GM06990 (cell line): ENCODE results near the gene KDM8.

ENCODE experiments used
- DNase-seq: peaks from one replicate; pipeline ENCODE4 v3.0.0-alpha.2; 2011; ENCODE audit not compliant: insufficient read length; ENCODE audit errors: extremely low read depth
- H3K27me3 ChIP-seq: replicated peaks from 2 replicates; pipeline ENCODE4 v1.6.0; 2011; ENCODE audit warnings: low read length; ENCODE audit not compliant: control insufficient read depth, insufficient read depth
- H3K36me3 ChIP-seq: 2 replicates; pipeline ENCODE4 v1.5.1; 2011; ENCODE audit warnings: low read length; ENCODE audit not compliant: control insufficient read depth, insufficient read depth
- H3K4me3 ChIP-seq: replicated peaks from 2 replicates; pipeline ENCODE4 v1.5.1; 2011; ENCODE audit warnings: low read depth, mild to moderate bottlenecking, control low read depth, low read length
- CTCF ChIP-seq: IDR thresholded peaks from 2 replicates; pipeline ENCODE4 v1.5.1; 2011; ENCODE audit warnings: low read length, control low read depth, mild to moderate bottlenecking, inconsistent platforms; ENCODE audit not compliant: insufficient read depth, poor library complexity, severe bottlenecking

KDM8 gene

GRCh38 chr16:27225536-27226360 lies 22.4 kb downstream of the KDM8 start:
- Histone ChIP-seq H3K4me3 (no peak overlapping the region), H3K36me3 (peaks cover 12% of the 10 kb centered on the region), H3K27me3 (no peaks in the 10 kb centered on the region)
- no peak for DNase-seq
- TF ChIP-seq CTCF, result no peak

- Histone ChIP-seq H3K27me3 (no peaks in the 10 kb centered on the region), H3K4me3 (no peak overlapping the region), H3K36me3 (peaks cover 13% of the 10 kb centered on the region)
- no peak for DNase-seq
- TF ChIP-seq CTCF, result no peak
Measured at GRCh38 chr16:27226476-27226875, 23.1 kb downstream of the KDM8 start.

GRCh38 chr16:27226976-27227705 lies 23.8 kb downstream of the KDM8 start:
- TF ChIP-seq CTCF, result no peak
- Histone ChIP-seq H3K4me3 (no peak overlapping the region), H3K36me3 (peaks cover 13% of the 10 kb centered on the region)

GRCh38 chr16:27228045-27228444 lies 24.7 kb downstream of the KDM8 start:
- no peak for DNase-seq
- no peak for TF ChIP-seq CTCF
- Histone ChIP-seq H3K36me3 (peaks cover 13% of the 10 kb centered on the region), H3K27me3 (no peaks in the 10 kb centered on the region), H3K4me3 (no peak overlapping the region)

More at GRCh38 chr16:27226976-27227705, 23.8 kb downstream of the KDM8 start:
- H3K27me3 ChIP-seq, result no peaks in the 10 kb centered on the region
- no peak for DNase-seq

DNA sequence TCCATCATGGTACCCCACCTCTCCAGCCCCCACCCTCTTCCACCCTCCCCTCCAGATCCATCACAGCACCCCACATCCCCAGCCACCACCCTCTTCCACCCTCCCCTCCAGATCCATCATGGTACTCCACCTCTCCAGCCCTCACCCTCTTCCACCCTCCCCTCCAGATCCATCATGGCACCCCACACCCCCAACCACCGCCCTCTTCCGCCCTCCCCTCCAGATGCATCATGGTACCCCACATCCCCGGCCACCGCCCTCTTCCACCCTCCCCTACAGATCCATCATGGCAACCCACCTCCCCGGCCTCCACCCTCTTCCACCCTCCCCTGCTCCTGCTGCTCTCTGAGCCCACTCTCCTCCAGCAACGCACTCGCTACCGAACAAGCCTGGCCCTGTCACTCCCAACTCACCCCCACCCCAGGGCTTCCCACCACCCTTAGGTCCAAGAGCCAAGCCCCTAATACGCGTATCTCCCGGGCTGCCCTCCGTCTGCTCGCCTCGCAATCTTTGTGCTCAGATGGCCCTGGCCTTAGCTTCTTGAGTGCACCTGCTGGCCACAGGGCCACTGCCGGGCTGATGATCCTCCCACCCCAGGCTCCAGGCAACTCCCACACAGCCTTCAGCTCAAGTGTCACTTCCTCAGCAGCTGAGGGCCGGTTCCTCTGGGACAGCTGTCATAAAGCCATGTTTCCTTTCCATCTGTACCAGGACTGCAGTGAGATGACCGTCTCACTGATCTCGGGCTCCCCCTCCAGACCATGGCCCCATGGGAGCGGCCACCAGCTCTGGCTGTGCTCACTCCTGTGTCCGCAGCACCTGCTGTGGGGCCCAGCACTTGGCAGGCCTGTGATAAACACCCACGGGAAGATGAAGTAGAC lies 25.5 kb downstream of the KDM8 start:
- no peak for DNase-seq
- TF ChIP-seq CTCF, result no peak
- H3K36me3 ChIP-seq, result peaks cover 10% of the 10 kb centered on the region
- H3K4me3 ChIP-seq, result no peak overlapping the region
- no peaks in the 10 kb centered on the region for H3K27me3 ChIP-seq
